Dermis microvascular lymphatic vessel endothelial cell (primary cell): Measurements from ENCODE around the gene KLK10. TPM values are rescaled to one million over a fixed set of nuclear protein-coding genes. Genes with fewer than 3 reads are reported as not detected.

Experiments
- DNase-seq, 2 donors: peaks; one replicate each; pipeline versions ENCODE4 v3.0.0 to v3.0.0-alpha.2; 2010; ENCODE audit warnings: low read depth in 2 of 2
- total RNA-seq: library from RNA; depleted of rRNA; stranded (reverse); fragments of >200 nt; gene quantifications from 2 replicates; pipeline ENCODE4 v1.2.1, GENCODE V29; 2014

KLK10 gene
- total RNA-seq, 1 donor from 2014 or later: 0.13 TPM

DNA sequence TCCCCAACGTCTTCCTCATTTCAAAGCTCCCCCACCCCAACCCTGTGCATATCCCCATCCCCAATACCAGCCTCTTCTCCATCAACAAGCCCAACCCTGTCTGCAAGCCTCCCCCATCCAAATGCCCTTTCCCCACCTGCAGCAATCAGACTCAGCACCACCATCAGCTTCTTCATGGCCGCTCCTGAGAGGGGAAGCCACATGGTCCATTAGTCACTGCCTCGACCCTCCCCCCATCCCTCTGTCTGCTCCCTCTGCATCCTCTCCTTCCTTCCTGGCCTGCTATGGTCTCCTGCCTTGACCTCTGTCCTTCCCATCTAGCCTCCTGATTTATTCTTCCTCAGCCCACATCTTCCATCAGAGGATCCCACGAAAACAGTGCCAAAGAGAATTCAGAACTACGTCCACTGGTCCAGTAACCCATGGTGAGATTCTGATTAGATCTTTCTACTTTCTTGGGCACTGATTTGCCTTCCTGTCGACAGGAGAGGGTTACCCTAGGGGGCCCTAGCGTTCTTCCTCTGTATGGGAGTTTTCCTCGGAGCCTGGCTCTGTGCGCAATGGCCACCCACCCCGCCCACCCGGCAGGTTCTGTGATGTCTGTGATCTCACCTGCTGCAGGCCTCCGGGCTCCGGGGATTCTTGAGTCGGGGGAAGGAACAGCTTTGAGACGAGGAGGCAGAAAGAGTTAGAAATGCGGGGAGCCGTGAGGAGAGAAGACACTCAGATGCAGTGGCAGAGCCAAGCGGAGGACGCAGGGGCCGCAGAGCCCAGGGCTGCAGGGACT is 51.4 kb downstream of the KLK10 start:
- DNase-seq: no peak

DNA sequence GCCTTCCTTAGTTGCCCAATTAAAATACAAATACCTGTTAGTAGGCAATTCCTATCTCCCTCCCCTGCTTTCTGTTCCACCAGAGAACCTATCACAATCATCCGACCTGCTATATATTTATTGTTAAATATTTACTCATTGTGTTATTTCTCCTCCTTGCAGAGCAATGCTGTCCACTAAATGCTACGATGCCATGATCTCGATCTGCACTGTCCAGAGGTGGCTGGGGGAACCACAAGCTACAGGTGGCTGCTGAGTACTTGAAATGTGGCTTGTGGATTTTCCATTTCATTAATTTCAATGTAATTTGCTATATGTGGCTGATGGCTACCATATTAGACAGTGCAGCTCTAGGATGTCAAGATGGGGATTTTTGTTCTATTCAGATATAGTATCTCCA is 55.2 kb downstream of the KLK10 start:
- DNase-seq: no peak

DNA sequence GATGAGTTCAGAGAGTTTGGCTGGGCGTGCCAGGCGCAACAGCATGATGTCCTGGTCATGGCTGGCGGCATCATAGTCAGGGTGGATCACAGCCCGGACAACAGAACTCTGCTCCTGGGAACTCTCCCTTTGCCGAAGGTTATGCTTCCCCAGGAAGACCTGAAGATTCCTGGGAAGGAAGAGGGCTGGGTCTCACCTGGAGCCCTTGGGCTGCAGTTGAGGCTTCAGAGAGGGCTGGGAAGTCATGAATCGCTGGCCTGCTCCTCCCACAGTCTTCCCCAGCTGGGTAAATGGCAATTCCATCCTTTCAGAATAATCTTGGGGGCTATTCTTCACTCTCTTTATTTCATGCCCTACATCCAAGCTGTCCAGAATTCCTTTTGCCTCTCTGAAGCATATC is 56.1 kb downstream of the KLK10 start:
- no peak for DNase-seq

Other genes starting within 250 kb of the KLK10 start
- gene GPR32, start 249.2 kb downstream of the KLK10 start, total RNA-seq: not detected in 2 replicates
- not detected in 2 replicates for gene ACP4, start 229.3 kb downstream of the KLK10 start, total RNA-seq
- not detected in 2 replicates for gene KLK1, start 195.9 kb downstream of the KLK10 start, total RNA-seq
- gene KLK15, start 186.1 kb downstream of the KLK10 start, total RNA-seq: not detected in 2 replicates
- not detected in 2 replicates for gene KLK3, start 164.8 kb downstream of the KLK10 start, total RNA-seq
- not detected in 2 replicates for gene KLK2, start 146.3 kb downstream of the KLK10 start, total RNA-seq
- not detected in 2 replicates for gene KLK4, start 108.3 kb downstream of the KLK10 start, total RNA-seq
- gene KLK5, start 66.7 kb downstream of the KLK10 start, total RNA-seq: not detected in 2 replicates
- gene KLK6, start 50.1 kb downstream of the KLK10 start, total RNA-seq: not detected in 2 replicates
- gene KLK7, start 35.8 kb downstream of the KLK10 start, total RNA-seq: not detected in 2 replicates
- gene KLK8, start 18.1 kb downstream of the KLK10 start, total RNA-seq: not detected in 2 replicates
- gene KLK11, start 6.9 kb upstream of the KLK10 start, total RNA-seq: not detected in 2 replicates
- gene KLK12, start 15.3 kb upstream of the KLK10 start, total RNA-seq: not detected in 2 replicates
- not detected in 2 replicates for gene KLK13, start 45.4 kb upstream of the KLK10 start, total RNA-seq
- not detected in 2 replicates for gene KLK14, start 63.2 kb upstream of the KLK10 start, total RNA-seq
- 4.0 and 5.4 TPM in 2 replicates for gene CTU1, start 88.7 kb upstream of the KLK10 start, total RNA-seq
- 0.26 and 0.38 TPM in 2 replicates for gene SIGLEC9, start 105.2 kb upstream of the KLK10 start, total RNA-seq
- gene SIGLEC7, start 122.6 kb upstream of the KLK10 start, total RNA-seq: under 0.01 TPM in 1 of 2 replicates, not detected in the other
- gene CD33, start 205.4 kb upstream of the KLK10 start, total RNA-seq: under 0.01 TPM in 1 of 2 replicates, not detected in the other
- gene SIGLECL1, start 231.4 kb upstream of the KLK10 start, total RNA-seq: not detected in 2 replicates